ENCODE results near the gene SDF2L1.

SDF2L1 gene

DNA sequence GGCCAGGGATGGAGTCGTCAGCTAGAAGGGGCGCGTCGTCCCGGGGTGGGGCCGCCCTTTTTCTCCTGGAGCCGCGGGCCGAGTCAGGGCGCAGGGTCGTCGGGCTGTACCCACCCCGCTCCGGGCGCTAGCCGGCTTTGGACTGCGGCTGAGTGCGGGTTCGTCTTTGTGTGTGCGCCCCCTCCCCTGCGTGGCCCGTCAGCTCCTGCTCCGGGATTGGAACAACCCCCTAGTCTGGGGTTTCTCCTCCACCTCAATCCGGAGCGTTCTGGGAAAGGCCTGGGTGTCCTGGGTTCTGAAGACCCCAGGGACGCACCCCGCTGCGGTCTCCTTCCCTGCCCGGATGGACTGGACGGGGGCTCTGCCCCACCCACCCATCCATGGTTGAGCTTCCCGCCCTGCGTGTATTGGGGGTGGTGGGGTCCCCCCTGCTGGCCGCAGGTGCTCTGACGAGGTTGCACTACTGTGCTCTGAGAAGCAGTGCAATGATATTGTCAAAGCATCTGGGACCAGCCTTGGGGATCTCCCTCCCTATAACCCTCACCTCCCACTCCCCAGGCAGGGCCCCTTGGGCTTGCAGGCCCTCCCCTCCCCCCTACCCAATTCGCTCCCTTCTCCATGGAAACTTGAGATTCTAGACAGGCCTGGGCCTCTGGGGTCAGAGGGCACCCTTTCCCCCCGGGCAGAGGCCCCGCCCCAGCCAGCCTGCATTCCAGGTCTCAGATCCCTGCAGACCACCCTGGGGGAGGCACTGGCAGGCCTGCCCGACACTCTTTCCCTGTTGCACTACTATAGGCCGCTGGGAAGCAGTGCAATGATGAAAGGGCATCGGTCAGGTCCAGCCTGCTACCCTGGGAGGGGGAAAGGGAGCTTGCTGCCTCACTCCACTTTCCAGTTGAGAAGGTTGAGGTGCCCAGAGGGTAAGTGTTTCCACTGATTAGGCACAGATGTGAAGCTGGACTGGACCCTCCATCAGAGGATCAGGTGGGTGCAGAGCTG is 10.7 kb downstream of the SDF2L1 start:
- peaks cover 14% of the 10 kb centered on the region for H3K36me3 Mint-ChIP-seq (ENCODE audit: low read depth)
- H3K9me3 Mint-ChIP-seq, result no peaks in the 10 kb centered on the region
- DNase-seq, result peak; percentile 87
- H3K27me3 Mint-ChIP-seq (ENCODE audit: low read depth, poor library complexity), result peaks cover 8% of the 10 kb centered on the region
- H3K4me3 Mint-ChIP-seq, result peak overlapping the region; percentile 96
- H3K27ac Mint-ChIP-seq, result peak overlapping the region; percentile 79
- H3K4me1 Mint-ChIP-seq, result peaks cover 59% of the 10 kb centered on the region
- TF ChIP-seq, protein P1, sequence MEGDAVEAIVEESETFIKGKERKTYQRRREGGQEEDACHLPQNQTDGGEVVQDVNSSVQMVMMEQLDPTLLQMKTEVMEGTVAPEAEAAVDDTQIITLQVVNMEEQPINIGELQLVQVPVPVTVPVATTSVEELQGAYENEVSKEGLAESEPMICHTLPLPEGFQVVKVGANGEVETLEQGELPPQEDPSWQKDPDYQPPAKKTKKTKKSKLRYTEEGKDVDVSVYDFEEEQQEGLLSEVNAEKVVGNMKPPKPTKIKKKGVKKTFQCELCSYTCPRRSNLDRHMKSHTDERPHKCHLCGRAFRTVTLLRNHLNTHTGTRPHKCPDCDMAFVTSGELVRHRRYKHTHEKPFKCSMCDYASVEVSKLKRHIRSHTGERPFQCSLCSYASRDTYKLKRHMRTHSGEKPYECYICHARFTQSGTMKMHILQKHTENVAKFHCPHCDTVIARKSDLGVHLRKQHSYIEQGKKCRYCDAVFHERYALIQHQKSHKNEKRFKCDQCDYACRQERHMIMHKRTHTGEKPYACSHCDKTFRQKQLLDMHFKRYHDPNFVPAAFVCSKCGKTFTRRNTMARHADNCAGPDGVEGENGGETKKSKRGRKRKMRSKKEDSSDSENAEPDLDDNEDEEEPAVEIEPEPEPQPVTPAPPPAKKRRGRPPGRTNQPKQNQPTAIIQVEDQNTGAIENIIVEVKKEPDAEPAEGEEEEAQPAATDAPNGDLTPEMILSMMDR (IDR thresholded peaks at IDR 0.05), result no peak

- Mint-ChIP-seq H3K4me3 (peak overlapping the region; percentile 67), H3K27ac (peak overlapping the region; percentile 97), H3K27me3 (ENCODE audit: low read depth, poor library complexity) (peaks cover 5% of the 10 kb centered on the region), H3K36me3 (ENCODE audit: low read depth) (peaks cover 9% of the 10 kb centered on the region), H3K9me3 (no peaks in the 10 kb centered on the region), H3K4me1 (peaks cover 44% of the 10 kb centered on the region)
- no peak for DNase-seq
- TF ChIP-seq, protein P1 (IDR thresholded peaks at IDR 0.05), result no peak
Observed at GRCh38 chr22:21657020-21657359, 14.9 kb downstream of the SDF2L1 start.

DNA sequence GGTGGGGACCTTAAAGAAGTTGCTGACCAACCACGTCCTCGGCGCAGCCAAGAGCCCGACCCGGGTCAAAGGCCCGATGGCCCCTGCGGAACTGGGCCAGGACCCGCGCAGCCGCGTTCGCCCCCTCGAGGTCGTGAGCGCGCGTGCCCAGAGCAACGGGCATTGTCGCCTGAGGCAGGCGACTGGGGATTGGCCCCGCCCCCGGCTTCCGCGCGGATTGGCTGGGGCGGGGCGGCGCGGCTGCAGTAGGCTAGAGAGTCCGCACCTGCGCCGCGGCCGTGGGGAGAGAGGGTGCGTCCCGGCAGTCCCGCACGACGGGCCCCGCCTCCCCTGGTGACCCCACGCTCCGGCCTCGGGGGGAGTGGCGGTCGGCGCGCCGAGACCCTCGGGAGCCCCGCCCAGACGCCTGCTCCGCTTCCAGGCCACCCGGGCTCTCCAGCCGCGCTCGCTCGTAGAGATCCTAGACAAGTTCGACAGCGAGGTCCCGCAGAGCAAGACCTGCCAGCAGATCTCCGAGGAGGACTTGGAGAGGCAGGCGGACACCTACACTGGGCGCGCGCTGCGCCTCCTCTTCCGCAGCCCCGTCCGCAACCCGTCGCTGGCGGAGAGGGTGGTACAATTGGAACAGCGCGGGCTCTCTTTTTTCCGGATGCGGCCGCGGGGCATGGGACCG is 15.4 kb downstream of the SDF2L1 start:
- peak; percentile 91 for DNase-seq
- H3K4me1 Mint-ChIP-seq, result peaks cover 44% of the 10 kb centered on the region
- peak overlapping the region; percentile 84 for H3K4me3 Mint-ChIP-seq
- H3K36me3 Mint-ChIP-seq (ENCODE audit: low read depth), result peaks cover 9% of the 10 kb centered on the region
- TF ChIP-seq, protein P1 (IDR thresholded peaks at IDR 0.05), result no peak
- H3K27me3 Mint-ChIP-seq (ENCODE audit: low read depth, poor library complexity), result peaks cover 6% of the 10 kb centered on the region
- no peaks in the 10 kb centered on the region for H3K9me3 Mint-ChIP-seq
- peak overlapping the region; percentile 97 for H3K27ac Mint-ChIP-seq

DNA sequence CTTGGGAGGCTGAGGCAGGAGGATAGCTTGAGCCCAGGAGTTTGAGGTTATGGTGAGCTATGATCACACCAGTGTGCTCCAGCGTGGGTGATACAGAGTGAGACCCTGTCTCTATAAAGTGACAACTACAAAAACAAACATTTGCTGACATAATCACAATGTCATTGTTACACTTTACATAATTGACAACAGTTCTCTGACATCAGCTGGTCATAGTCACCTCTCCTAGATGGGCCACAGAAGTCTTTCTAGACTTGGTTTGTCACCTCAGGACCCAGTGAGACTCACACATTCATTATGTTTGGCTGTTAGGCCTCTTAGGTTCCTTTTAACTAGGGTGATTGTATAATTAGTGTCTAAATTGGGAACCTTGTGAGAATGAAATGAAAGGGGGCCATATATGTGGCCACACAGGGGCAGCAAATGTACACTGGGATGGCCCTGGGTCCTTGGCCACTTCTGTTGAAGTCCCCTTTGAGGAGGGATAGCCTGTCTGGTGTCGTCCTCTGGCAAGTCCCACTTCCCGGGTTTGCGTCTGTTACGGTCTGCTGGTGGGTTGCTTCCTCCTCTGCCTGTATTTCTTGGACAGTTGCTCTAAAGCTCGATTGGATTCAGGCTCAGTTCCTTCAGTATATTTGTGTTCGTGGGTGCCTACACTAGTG is 17.9 kb downstream of the SDF2L1 start:
- Mint-ChIP-seq H3K27ac (no peak overlapping the region), H3K4me1 (peaks cover 33% of the 10 kb centered on the region), H3K36me3 (ENCODE audit: low read depth) (no peaks in the 10 kb centered on the region), H3K27me3 (ENCODE audit: low read depth, poor library complexity) (peaks cover 10% of the 10 kb centered on the region), H3K9me3 (no peaks in the 10 kb centered on the region), H3K4me3 (no peak overlapping the region)
- DNase-seq, result no peak
- TF ChIP-seq, protein P1 (IDR thresholded peaks at IDR 0.05), result no peak

DNA sequence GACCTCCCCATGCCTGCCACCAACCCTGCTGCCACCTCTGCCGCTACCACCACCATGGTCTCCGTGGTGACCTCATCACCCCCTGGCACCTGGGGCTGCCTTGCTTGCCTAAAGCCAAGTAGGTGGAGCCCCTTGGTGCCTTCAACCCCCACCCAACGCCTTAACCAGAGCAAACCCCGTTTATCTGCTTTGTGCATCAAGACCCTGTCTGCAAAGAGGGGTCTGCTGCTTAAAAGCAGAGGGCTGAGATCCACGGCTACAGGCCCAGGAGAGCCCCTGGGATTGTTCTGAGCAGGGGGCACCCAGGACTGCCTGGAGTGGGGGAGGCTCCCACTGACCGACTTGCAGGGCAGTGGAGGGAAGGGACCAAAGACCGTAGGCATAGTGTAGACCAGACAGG is 18.8 kb downstream of the SDF2L1 start:
- H3K4me1 Mint-ChIP-seq, result peaks cover 39% of the 10 kb centered on the region
- H3K27ac Mint-ChIP-seq, result no peak overlapping the region
- no peaks in the 10 kb centered on the region for H3K36me3 Mint-ChIP-seq (ENCODE audit: low read depth)
- TF ChIP-seq, protein P1 (IDR thresholded peaks at IDR 0.05), result no peak
- peaks cover 10% of the 10 kb centered on the region for H3K27me3 Mint-ChIP-seq (ENCODE audit: low read depth, poor library complexity)
- no peaks in the 10 kb centered on the region for H3K9me3 Mint-ChIP-seq
- H3K4me3 Mint-ChIP-seq, result no peak overlapping the region
- no peak for DNase-seq
